Measurements from ENCODE around the gene RNF224.
A peak's percentile ranks its signal among the peaks of the same experiment; 100 is the strongest.

Gene RNF224

GRCh38 chr9:137215196-137215986 lies 11.9 kb upstream of the RNF224 start:
- Histone ChIP-seq H3K4me3 (ENCODE audit: low read depth, low read length) (no peak overlapping the region), H3K27me3 (no peaks in the 10 kb centered on the region), H3K9me3 (no peaks in the 10 kb centered on the region), H3K36me3 (no peaks in the 10 kb centered on the region), H3K4me1 (peaks cover 13% of the 10 kb centered on the region)
- TF ChIP-seq CTCF (IDR thresholded peaks at IDR 0.05; ENCODE audit: low read depth, low read length), result no peak
- DNase-seq, result no peak

GRCh38 chr9:137216188-137216965 lies 10.9 kb upstream of the RNF224 start:
- no peak for DNase-seq

GRCh38 chr9:137217276-137218211 lies 9.8 kb upstream of the RNF224 start:
- no peaks in the 10 kb centered on the region for H3K9me3 ChIP-seq
- TF ChIP-seq CTCF (IDR thresholded peaks at IDR 0.05; ENCODE audit: low read depth, low read length), result no peak
- no peaks in the 10 kb centered on the region for H3K36me3 ChIP-seq
- peak; percentile 81 for DNase-seq
- H3K4me1 ChIP-seq, result peaks cover 13% of the 10 kb centered on the region
- H3K4me3 ChIP-seq (ENCODE audit: low read depth, low read length), result peak overlapping the region; percentile 41
- H3K27me3 ChIP-seq, result no peaks in the 10 kb centered on the region

More at GRCh38 chr9:137216188-137216965, 10.9 kb upstream of the RNF224 start:
- Histone ChIP-seq H3K9me3 (no peaks in the 10 kb centered on the region), H3K27me3 (no peaks in the 10 kb centered on the region), H3K36me3 (no peaks in the 10 kb centered on the region), H3K4me3 (ENCODE audit: low read depth, low read length) (no peak overlapping the region), H3K4me1 (peaks cover 13% of the 10 kb centered on the region)
- TF ChIP-seq CTCF (IDR thresholded peaks at IDR 0.05; ENCODE audit: low read depth, low read length), result no peak

- H3K4me3 ChIP-seq (ENCODE audit: low read depth, low read length), result no peak overlapping the region
Measured at GRCh38 chr9:137218212-137218753, 9.0 kb upstream of the RNF224 start.

More at GRCh38 chr9:137218212-137218753, 9.0 kb upstream of the RNF224 start:
- no peak for DNase-seq
- no peak for TF ChIP-seq CTCF (IDR thresholded peaks at IDR 0.05; ENCODE audit: low read depth, low read length)
- H3K9me3 ChIP-seq, result no peaks in the 10 kb centered on the region
- H3K27me3 ChIP-seq, result no peaks in the 10 kb centered on the region
- H3K4me1 ChIP-seq, result peaks cover 16% of the 10 kb centered on the region
- no peaks in the 10 kb centered on the region for H3K36me3 ChIP-seq

All from BE2C (cell line).